ENCODE data around the gene MAP2K2. TPM values are rescaled to one million over a fixed set of nuclear protein-coding genes. Genes with fewer than 3 reads are reported as not detected.

MAP2K2 gene
- total RNA-seq, 1 donor from 2014 or later = 135 TPM

DNA sequence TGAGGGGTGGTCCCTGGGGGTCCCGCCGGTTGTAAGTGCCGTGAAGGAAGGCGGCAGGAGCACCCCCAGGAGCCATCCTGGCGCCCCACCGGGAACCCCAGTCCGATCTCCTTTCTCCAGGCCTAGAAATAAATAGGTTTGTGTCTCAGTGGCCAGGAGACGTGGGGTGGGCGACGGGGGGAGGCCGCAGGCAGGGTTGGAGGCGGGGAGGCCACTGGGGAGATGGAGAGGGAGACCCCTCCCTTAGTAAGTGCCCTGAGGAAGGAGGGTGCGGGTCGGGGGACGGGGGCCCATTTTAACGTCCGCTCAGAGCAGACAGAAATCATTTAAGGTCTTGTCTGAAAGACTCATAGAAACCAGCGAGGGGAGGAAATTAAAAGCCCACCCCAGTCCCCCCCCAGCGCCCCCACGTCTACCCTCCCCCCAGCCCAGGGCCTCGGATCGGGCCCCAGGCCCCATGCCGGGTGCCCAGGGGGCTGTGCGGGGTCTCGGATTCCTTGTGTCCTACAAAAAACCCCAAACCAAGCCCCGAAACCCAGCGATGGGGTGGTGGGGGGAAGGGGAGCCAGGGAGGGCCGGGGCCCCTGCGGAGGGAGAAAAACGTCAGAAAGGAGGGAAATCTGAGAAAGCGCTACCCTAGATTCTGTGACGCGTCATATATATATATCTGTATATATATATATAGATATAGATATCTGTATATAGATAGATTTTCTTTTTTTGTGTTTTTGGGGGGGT, 76.8 kb downstream of the MAP2K2 start:
- intact Hi-C loops (cut with micrococcal nuclease) = no loop called here

DNA sequence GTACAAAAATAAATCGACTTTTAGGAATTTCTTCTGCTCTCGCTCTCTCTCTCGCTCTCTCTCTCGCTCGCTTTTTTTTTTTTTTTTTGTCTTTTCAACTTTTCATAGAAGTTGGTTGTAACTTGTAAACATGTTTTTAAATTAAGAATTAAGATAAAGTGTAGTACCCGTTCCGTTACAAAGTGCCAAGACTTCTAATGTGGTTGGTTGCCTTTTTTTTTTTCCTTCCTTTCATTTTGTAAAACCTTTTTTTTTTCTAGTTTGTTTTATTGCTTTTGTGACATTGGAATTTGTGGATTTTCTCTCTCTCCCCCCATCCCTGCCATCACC, 77.6 kb downstream of the MAP2K2 start:
- intact Hi-C loops (cut with micrococcal nuclease) = no loop called here

DNA sequence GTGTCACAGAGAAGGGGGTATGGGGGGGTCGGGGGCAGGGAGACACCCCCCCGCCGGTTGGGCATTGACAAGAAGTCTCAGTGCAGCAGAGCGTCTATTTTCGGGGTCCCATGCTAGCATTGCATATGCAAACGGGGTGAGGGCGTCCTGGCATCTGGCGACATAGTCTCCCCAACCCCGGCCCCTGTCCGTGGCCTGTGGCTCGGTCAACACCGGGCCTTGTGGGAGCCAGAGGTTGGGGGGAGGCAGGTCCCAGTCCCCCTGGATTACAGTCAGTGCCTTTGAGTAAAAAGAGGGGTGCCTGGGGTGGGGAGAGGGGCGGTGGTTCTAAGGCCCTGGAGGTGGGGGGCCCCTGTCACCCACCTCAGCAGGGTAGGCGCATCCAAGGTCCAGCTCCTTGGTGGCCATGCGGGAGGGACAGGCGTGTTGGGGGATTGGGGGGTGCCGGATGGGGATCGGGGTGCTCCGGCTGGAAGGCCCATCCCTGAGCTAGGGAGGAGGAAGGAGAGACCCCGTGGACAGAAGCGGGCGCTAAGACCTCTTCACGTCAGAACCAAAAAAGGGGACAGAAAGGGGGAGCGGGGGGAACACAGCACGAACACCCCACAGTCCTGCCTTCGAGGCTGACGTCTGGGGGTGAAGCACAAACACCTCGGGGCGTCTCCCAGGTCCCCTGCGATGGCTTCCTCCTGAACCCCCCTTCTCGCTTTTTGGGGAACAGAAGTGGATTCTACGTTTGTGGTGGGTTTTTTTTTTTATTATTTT, 78.1 kb downstream of the MAP2K2 start:
- intact Hi-C loops (cut with micrococcal nuclease) = no loop called here

- intact Hi-C loops (cut with micrococcal nuclease) = no loop called here
Observed at GRCh38 chr19:4044990-4045465, 78.9 kb downstream of the MAP2K2 start.

DNA sequence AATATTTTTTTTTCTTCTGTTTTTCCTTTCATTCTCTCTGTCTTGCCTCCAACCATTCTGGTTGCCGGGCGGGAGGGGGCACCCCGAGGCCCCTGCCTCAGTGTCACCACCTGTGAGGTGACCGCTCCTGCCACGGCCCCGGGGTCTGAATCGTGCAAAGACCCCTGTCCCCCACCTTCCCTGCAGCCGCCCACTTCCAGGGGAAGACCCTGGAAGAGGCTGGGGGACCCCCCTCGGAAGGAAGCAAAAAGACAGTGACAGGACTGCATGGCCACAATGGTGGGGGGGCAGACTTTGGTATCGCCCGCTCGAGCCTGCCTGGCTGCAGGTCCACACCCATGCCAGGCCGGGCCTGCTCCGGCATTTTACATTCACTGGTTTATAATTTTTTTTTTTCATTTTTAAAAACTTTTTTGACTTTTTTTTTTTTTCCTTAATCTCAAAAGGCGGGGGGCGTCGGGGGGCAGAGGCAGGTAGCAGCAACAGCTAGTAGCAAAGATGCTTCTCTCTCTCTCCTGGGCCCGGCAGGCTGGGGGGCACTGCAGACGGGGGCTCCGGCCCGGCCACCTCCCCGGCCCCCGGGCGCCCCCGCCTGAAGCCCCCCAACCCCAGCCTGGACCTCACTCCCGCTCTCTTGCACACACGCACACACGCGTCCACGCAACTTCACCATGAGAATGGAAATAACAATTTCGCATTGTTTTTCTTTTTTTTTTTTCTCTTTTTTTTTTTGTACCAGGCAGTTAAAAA, 79.8 kb downstream of the MAP2K2 start:
- intact Hi-C loops (cut with micrococcal nuclease) = no loop called here

GRCh38 chr19:4043401-4043800, 80.5 kb downstream of the MAP2K2 start:
- intact Hi-C loops (cut with micrococcal nuclease) = no loop called here

GRCh38 chr19:4042731-4043082, 81.2 kb downstream of the MAP2K2 start:
- intact Hi-C loops (cut with micrococcal nuclease) = no loop called here

DNA sequence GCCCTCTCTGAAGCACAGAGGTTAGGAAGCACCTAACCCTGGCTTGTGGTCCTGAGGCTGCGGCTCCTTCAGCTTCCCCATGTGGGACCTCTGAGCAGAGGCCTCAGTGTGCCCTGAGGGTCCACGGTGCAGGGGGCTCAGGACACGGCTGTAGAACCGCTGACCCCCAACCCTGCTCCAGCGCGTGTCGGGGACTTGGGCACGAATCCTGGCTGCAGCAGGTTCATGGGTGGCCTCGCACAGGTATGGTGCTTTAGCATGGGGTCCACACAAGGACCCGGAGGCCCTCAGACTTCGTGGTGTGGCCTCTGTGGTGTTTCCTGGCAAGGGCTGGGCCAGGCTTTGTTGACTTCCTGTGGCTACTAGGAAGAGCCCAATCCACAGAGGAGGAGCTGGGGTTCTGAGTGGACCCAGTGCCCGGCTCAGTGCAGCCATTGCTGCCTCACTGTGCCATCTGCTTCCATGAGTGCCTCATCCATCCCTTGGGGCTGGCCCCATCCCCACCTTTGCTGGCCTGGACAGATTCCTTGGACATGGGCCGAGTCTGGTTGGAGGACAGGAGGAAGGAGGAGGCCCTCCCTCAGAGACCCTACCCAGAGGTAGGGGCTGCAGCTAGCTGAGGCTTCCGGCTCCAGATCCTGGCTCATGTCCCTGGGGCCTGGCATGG, 81.7 kb downstream of the MAP2K2 start:
- intact Hi-C loops (cut with micrococcal nuclease) = no loop called here

Other genes starting within 250 kb of the MAP2K2 start
- gene ATCAY, start 243.4 kb downstream of the MAP2K2 start, total RNA-seq = not detected in 2 replicates
- gene NMRK2, start 191.1 kb downstream of the MAP2K2 start, total RNA-seq = not detected in 2 replicates
- 34.3 and 35.2 TPM in 2 replicates for gene DAPK3, start 153.0 kb downstream of the MAP2K2 start, total RNA-seq
- gene EEF2, start 138.7 kb downstream of the MAP2K2 start, total RNA-seq = 1,722 and 1,742 TPM in 2 replicates
- 29.8 and 34.4 TPM in 2 replicates for gene PIAS4, start 116.4 kb downstream of the MAP2K2 start, total RNA-seq
- 38.3 and 41.6 TPM in 2 replicates for gene ZBTB7A, start 57.2 kb downstream of the MAP2K2 start, total RNA-seq
- gene CREB3L3, start 29.5 kb upstream of the MAP2K2 start, total RNA-seq = 0.84 and 1.3 TPM in 2 replicates
- gene SIRT6, start 58.4 kb upstream of the MAP2K2 start, total RNA-seq = 34.4 and 35.6 TPM in 2 replicates
- 0.43 and 0.52 TPM in 2 replicates for gene ANKRD24, start 58.6 kb upstream of the MAP2K2 start, total RNA-seq
- gene EBI3, start 105.4 kb upstream of the MAP2K2 start, total RNA-seq = 2.6 and 2.8 TPM in 2 replicates
- gene YJU2, start 123.0 kb upstream of the MAP2K2 start, total RNA-seq = 24.2 and 27.1 TPM in 2 replicates
- not detected in 2 replicates for gene SHD, start 155.1 kb upstream of the MAP2K2 start, total RNA-seq
- 20.1 and 20.9 TPM in 2 replicates for gene TMIGD2, start 178.3 kb upstream of the MAP2K2 start, total RNA-seq
- 12.6 and 13.8 TPM in 2 replicates for gene FSD1, start 180.5 kb upstream of the MAP2K2 start, total RNA-seq
- 10.4 and 10.6 TPM in 2 replicates for gene STAP2, start 214.7 kb upstream of the MAP2K2 start, total RNA-seq
- gene MPND, start 219.4 kb upstream of the MAP2K2 start, total RNA-seq = 22.7 and 24.8 TPM in 2 replicates